ENCODE data around the gene RTP4.
A peak's percentile ranks its signal among the peaks of the same experiment; 100 is the strongest.

RTP4 gene

GRCh38 chr3:187361835-187362234, 6.3 kb upstream of the RTP4 start:
- no peaks in the 10 kb centered on the region for H3K27me3 ChIP-seq (ENCODE audit: insufficient read depth, poor library complexity, severe bottlenecking)
- DNase-seq (ENCODE audit: low spot score): no peak
- no peak for ATAC-seq (ENCODE audit: low read depth)
- no peaks in the 10 kb centered on the region for H3K9me3 ChIP-seq (ENCODE audit: severe bottlenecking)
- TF ChIP-seq CTCF (IDR thresholded peaks at IDR 0.05; ENCODE audit: poor library complexity, severe bottlenecking): no peak
- no peak overlapping the region for H3K4me3 ChIP-seq (ENCODE audit: severe bottlenecking)
- H3K36me3 ChIP-seq (ENCODE audit: low read depth): no peaks in the 10 kb centered on the region
- H3K4me1 ChIP-seq (ENCODE audit: insufficient read depth, poor library complexity, severe bottlenecking): no peaks in the 10 kb centered on the region
- no peak overlapping the region for H3K27ac ChIP-seq (ENCODE audit: poor library complexity, severe bottlenecking)

- H3K4me3 ChIP-seq (ENCODE audit: severe bottlenecking): no peak overlapping the region
- TF ChIP-seq CTCF (IDR thresholded peaks at IDR 0.05; ENCODE audit: poor library complexity, severe bottlenecking): no peak
- no peak for ATAC-seq (ENCODE audit: low read depth)
- no peaks in the 10 kb centered on the region for H3K9me3 ChIP-seq (ENCODE audit: severe bottlenecking)
- H3K4me1 ChIP-seq (ENCODE audit: insufficient read depth, poor library complexity, severe bottlenecking): no peaks in the 10 kb centered on the region
- no peak overlapping the region for H3K27ac ChIP-seq (ENCODE audit: poor library complexity, severe bottlenecking)
- DNase-seq (ENCODE audit: low spot score): no peak
- no peaks in the 10 kb centered on the region for H3K27me3 ChIP-seq (ENCODE audit: insufficient read depth, poor library complexity, severe bottlenecking)
- H3K36me3 ChIP-seq (ENCODE audit: low read depth): no peaks in the 10 kb centered on the region
Measured at GRCh38 chr3:187367561-187368103, 553 bp upstream of the RTP4 start.

GRCh38 chr3:187369089-187369447, 883 bp downstream of the RTP4 start:
- DNase-seq (ENCODE audit: low spot score): no peak
- Histone ChIP-seq H3K27me3 (ENCODE audit: insufficient read depth, poor library complexity, severe bottlenecking) (no peaks in the 10 kb centered on the region), H3K4me3 (ENCODE audit: severe bottlenecking) (no peak overlapping the region)

GRCh38 chr3:187370051-187370450, 1.9 kb downstream of the RTP4 start:
- DNase-seq (ENCODE audit: low spot score): no peak
- no peaks in the 10 kb centered on the region for H3K36me3 ChIP-seq (ENCODE audit: low read depth)
- H3K27ac ChIP-seq (ENCODE audit: poor library complexity, severe bottlenecking): no peak overlapping the region
- no peak overlapping the region for H3K4me3 ChIP-seq (ENCODE audit: severe bottlenecking)
- no peak for ATAC-seq (ENCODE audit: low read depth)
- H3K4me1 ChIP-seq (ENCODE audit: insufficient read depth, poor library complexity, severe bottlenecking): no peaks in the 10 kb centered on the region
- TF ChIP-seq CTCF (IDR thresholded peaks at IDR 0.05; ENCODE audit: poor library complexity, severe bottlenecking): no peak
- no peaks in the 10 kb centered on the region for H3K27me3 ChIP-seq (ENCODE audit: insufficient read depth, poor library complexity, severe bottlenecking)
- no peaks in the 10 kb centered on the region for H3K9me3 ChIP-seq (ENCODE audit: severe bottlenecking)

More at GRCh38 chr3:187369089-187369447, 883 bp downstream of the RTP4 start:
- Histone ChIP-seq H3K4me1 (ENCODE audit: insufficient read depth, poor library complexity, severe bottlenecking) (no peaks in the 10 kb centered on the region), H3K27ac (ENCODE audit: poor library complexity, severe bottlenecking) (no peak overlapping the region), H3K9me3 (ENCODE audit: severe bottlenecking) (no peaks in the 10 kb centered on the region), H3K36me3 (ENCODE audit: low read depth) (no peaks in the 10 kb centered on the region)
- peak; percentile 54 for ATAC-seq (ENCODE audit: low read depth)
- no peak for TF ChIP-seq CTCF (IDR thresholded peaks at IDR 0.05; ENCODE audit: poor library complexity, severe bottlenecking)

- Histone ChIP-seq H3K4me1 (ENCODE audit: insufficient read depth, poor library complexity, severe bottlenecking) (no peaks in the 10 kb centered on the region), H3K27ac (ENCODE audit: poor library complexity, severe bottlenecking) (no peak overlapping the region), H3K27me3 (ENCODE audit: insufficient read depth, poor library complexity, severe bottlenecking) (no peaks in the 10 kb centered on the region), H3K36me3 (ENCODE audit: low read depth) (no peaks in the 10 kb centered on the region), H3K9me3 (ENCODE audit: severe bottlenecking) (no peaks in the 10 kb centered on the region), H3K4me3 (ENCODE audit: severe bottlenecking) (no peak overlapping the region)
- DNase-seq (ENCODE audit: low spot score): no peak
- no peak for TF ChIP-seq CTCF (IDR thresholded peaks at IDR 0.05; ENCODE audit: poor library complexity, severe bottlenecking)
- ATAC-seq (ENCODE audit: low read depth): no peak
Measured at GRCh38 chr3:187375581-187375980, 7.4 kb downstream of the RTP4 start.
